Mesodermal cell (in vitro differentiated cells): Measurements from ENCODE around the gene HGF.
A peak's percentile ranks its signal among the peaks of the same experiment; 100 is the strongest.

Source experiments
- H3K27ac ChIP-seq: 2 replicates; pipeline ENCODE4 v1.7.0; 2013; ENCODE audit warnings: mild to moderate bottlenecking, low read depth, low read length, moderate library complexity; ENCODE audit not compliant: severe bottlenecking
- H3K36me3 ChIP-seq: 2 replicates; pipeline ENCODE4 v1.7.1; 2013; ENCODE audit warnings: mild to moderate bottlenecking, low read length, moderate library complexity; ENCODE audit not compliant: control insufficient read depth, insufficient read depth
- H3K4me1 ChIP-seq: one replicate; pipeline ENCODE4 v1.7.1; 2013; ENCODE audit warnings: mild to moderate bottlenecking, low read length; ENCODE audit not compliant: insufficient read depth, control insufficient read depth, poor library complexity, severe bottlenecking
- H3K4me3 ChIP-seq: 2 replicates; pipeline ENCODE4 v1.7.0; 2013; ENCODE audit warnings: low read length, control low read depth, mild to moderate bottlenecking; ENCODE audit not compliant: insufficient read depth, poor library complexity, severe bottlenecking; ENCODE audit errors: extremely low read depth
- H3K9me3 ChIP-seq: 2 replicates; pipeline ENCODE4 v1.7.1; 2013; ENCODE audit warnings: mild to moderate bottlenecking, low read length, moderate library complexity; ENCODE audit not compliant: control insufficient read depth
- WGBS, 2 experiments: methylation state at CpG; one replicate each; pipeline ENCODE4 v1.1.5; 2013; ENCODE audit warnings: missing lambda C conversion rate in 2 of 2; ENCODE audit not compliant: insufficient coverage in 2 of 2; 5-methylcytosine and 5-hydroxymethylcytosine counted together

HGF gene

DNA sequence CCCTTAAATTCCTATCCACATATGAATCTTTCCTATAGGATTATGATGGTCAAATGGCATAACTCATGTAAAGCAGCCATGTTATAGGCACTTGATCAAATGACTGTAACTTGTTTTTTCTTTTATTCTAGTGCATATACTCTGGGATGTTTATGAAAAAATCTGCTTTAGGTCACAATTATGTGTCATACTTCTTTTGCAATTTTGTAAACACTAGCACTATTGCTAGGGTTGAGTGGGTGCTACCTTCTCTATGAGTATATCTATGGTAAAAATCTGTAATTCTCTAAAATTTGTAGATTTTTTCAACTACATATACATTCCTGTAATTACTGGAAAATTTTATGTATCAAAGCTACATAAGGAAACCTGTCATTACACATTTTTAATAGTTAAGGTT is 50.0 kb downstream of the HGF start:
- Histone ChIP-seq H3K9me3 (no peaks in the 10 kb centered on the region), H3K4me3 (no peak overlapping the region), H3K27ac (no peak overlapping the region), H3K36me3 (no peaks in the 10 kb centered on the region), H3K4me1 (no peaks in the 10 kb centered on the region)

DNA sequence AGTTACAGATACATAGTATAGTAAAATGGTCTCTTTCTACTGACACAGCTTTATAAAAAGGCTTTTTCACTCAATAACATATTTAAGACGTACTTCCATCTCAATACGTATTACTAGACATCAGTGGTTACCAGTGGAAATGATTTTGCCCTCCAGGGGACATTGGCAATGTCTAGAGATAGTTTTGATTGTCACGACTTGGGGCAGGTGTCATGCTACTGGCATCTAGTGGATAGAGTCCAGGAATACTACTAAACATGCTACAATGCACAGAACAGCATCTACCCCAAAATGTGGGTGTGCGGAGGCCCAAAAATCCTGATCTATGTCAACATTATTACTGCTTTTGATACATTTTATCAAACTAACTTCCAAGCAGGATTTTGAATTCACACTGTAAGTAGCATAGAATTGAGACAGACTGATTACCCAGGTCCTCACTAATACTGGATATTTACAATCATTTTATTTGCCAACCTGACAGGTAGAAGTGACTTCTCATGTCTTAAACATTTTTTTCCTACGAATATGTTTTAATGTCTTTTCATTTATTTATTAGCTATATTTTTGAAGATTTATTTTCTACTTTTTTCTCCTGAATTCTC is 53.8 kb downstream of the HGF start:
- H3K4me3 ChIP-seq, result no peak overlapping the region
- H3K36me3 ChIP-seq, result no peaks in the 10 kb centered on the region
- WGBS, 2 experiments, result no CpG with 5 or more reads among the region's 5 CpGs
- no peaks in the 10 kb centered on the region for H3K9me3 ChIP-seq
- H3K27ac ChIP-seq, result no peak overlapping the region
- no peaks in the 10 kb centered on the region for H3K4me1 ChIP-seq

DNA sequence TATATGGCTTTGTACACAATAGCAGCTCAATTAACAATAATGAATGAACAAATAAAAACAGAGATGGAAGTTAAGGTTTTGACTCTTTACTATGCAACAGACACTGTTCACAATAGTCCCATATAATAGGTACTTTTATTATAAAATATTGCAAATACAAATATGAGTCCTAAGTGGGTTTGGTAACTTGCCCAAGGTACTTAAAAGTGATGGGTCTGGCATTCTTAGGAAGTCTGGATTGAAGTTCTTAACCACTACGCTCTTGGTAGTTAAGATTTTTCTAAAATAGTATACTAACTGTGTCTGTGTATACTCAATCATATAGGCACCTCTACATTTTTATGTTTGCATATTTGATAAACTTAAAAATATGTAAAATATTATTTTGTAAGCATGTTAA is 55.5 kb downstream of the HGF start:
- no peaks in the 10 kb centered on the region for H3K9me3 ChIP-seq
- no peak overlapping the region for H3K27ac ChIP-seq
- no peak overlapping the region for H3K4me3 ChIP-seq
- H3K4me1 ChIP-seq, result no peaks in the 10 kb centered on the region
- no peaks in the 10 kb centered on the region for H3K36me3 ChIP-seq
- no CpG with 5 or more reads among the region's 1 CpG for WGBS, 2 experiments

DNA sequence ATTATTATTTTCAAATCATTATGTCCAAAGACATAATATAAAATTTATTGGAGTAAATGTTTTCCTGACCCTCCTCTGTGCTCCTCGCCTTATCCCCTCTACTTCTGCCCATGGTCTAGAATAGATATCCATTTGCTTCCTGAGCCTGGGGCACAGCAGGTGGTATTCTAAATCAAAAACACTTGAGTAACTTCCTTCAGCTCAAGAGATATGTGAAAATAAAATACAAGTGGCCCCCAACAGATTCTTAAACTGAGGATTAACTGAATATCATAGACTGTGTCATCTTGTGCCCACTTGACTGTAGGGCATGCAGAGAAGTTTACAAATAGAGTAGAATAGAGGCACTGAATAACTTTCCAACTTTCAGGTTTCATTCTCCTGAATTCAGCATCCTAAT is 59.1 kb downstream of the HGF start:
- no CpG with 5 or more reads among the region's 1 CpG for WGBS, 2 experiments

DNA sequence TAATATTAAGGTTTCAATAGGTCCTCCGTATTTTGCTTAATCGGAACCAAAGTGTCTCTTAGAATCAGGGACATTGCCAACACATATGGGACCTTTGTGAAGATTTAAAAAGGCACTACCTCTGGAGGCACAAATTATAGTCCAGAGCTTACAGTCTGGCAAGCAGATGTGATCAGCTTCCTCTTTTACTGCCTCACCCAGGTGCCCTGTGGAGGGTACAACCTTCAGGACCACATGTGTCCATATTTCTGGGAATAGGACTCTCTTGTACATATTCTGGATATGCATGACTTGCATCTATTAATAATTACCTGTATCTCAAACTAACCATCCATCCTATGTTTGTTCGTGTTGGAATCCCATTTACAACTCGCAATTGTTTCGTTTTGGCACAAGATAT is 60.0 kb downstream of the HGF start:
- Histone ChIP-seq H3K4me1 (no peaks in the 10 kb centered on the region), H3K36me3 (no peaks in the 10 kb centered on the region), H3K4me3 (no peak overlapping the region), H3K27ac (no peak overlapping the region), H3K9me3 (no peaks in the 10 kb centered on the region)
- 80 to 100% methylated on average over 2 of the region's 5 CpGs for WGBS, 2 experiments

More for the DNA sequence above, 59.1 kb downstream of the HGF start:
- no peaks in the 10 kb centered on the region for H3K4me1 ChIP-seq
- no peaks in the 10 kb centered on the region for H3K36me3 ChIP-seq
- no peak overlapping the region for H3K4me3 ChIP-seq
- H3K27ac ChIP-seq, result no peak overlapping the region
- H3K9me3 ChIP-seq, result no peaks in the 10 kb centered on the region

DNA sequence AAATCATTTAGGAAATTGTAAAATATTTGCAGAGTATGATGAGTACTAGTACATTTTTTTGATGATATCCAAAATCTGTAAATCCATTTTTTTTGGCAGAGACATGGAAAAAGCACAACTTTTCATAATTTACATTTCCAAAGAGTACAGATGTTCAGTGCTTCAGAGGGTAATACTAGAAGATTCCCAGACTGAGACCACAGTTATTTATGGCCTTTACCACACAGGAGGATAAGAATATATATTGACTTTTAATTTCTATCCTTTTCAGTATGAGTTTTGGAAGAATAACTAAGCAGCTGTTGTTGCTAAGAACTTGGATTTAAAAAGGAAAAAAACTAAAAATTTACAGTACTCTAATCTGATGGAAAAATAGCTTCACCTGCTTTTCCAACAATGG is 61.9 kb downstream of the HGF start:
- Histone ChIP-seq H3K4me1 (no peaks in the 10 kb centered on the region), H3K4me3 (no peak overlapping the region), H3K9me3 (no peaks in the 10 kb centered on the region), H3K36me3 (no peaks in the 10 kb centered on the region), H3K27ac (no peak overlapping the region)

DNA sequence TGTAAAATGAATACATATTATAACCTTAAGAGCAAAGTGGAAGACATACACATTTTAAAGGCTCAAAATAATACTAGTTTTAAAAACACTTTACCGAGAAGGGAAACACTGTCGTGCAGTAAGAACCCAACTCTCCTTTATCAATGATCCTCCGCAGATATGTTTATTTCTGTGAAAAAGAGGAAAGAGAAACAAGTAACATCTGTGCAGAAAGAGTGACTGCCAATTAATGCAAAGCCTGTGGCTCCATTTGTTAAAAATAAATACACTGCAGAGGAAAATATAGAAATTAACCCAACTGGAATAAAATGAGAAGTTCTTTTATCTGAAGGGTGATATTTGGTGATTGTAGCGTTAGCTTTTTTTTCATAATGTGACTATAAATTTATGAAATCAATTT is 62.7 kb downstream of the HGF start:
- no CpG with 5 or more reads among the region's 4 CpGs for WGBS, 2 experiments
- Histone ChIP-seq H3K36me3 (no peaks in the 10 kb centered on the region), H3K4me3 (no peak overlapping the region), H3K27ac (peak overlapping the region; percentile 42), H3K9me3 (no peaks in the 10 kb centered on the region), H3K4me1 (no peaks in the 10 kb centered on the region)

DNA sequence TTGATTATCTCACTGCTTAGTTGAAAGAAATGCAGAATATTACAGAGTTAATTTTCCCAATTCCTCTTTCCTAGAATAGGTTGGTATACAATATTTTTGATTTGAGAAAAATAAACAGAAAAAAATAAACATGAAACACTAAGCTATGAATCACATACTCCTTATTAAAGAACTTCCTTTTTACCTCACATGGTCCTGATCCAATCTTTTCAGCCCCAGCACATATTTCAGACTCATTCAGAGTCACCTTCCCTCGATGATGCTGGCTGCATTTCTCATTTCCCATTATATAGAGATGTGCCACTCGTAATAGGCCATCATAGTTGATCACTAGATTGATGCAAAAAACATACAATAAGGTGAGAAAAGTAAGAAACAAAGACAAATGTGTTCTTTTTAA is 64.6 kb downstream of the HGF start:
- 67 to 100% methylated on average over 1 of the region's 2 CpGs for WGBS, 2 experiments
- no peak overlapping the region for H3K4me3 ChIP-seq
- no peaks in the 10 kb centered on the region for H3K9me3 ChIP-seq
- no peaks in the 10 kb centered on the region for H3K36me3 ChIP-seq
- H3K27ac ChIP-seq, result no peak overlapping the region
- no peaks in the 10 kb centered on the region for H3K4me1 ChIP-seq

DNA sequence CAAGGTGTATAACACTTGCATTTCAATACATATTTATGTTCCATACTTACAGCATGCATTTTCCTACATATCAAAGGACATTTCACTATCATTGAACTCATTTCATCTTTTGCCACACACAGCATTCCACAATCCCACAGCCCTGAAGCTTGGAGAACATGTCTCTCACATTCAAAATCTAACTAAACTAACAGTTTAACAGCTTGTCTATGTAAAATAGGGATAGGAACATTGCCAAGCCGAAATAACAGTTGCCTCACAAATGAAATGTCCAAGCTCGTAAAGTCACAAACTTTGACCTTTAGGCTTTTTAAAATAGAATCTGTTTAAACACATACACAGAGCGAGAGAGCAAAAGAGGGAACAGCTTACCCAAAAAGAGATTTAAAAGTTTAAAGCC is 65.3 kb downstream of the HGF start:
- Histone ChIP-seq H3K36me3 (no peaks in the 10 kb centered on the region), H3K9me3 (no peaks in the 10 kb centered on the region), H3K4me3 (no peak overlapping the region), H3K27ac (no peak overlapping the region), H3K4me1 (no peaks in the 10 kb centered on the region)
- no CpG with 5 or more reads among the region's 3 CpGs for WGBS, 2 experiments

DNA sequence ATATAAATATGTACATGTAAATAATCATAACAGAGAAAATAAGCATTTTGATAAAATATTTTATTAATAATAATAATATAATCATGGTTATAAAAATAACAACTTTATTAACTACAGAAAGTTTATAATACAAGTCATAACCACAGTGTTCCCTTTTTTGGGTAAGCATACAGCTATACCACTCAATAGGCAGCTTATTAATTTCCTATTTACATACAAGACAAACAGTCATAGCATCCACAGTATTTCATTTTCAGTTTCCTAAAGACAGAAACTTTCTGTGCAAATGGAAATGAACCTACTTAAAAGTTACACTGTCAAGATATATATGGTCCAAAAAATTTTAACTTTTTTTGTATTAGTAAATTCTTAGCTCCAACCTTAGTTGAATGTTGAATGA is 70.9 kb downstream of the HGF start:
- Histone ChIP-seq H3K36me3 (no peaks in the 10 kb centered on the region), H3K4me3 (no peak overlapping the region), H3K4me1 (no peaks in the 10 kb centered on the region), H3K9me3 (no peaks in the 10 kb centered on the region), H3K27ac (no peak overlapping the region)

DNA sequence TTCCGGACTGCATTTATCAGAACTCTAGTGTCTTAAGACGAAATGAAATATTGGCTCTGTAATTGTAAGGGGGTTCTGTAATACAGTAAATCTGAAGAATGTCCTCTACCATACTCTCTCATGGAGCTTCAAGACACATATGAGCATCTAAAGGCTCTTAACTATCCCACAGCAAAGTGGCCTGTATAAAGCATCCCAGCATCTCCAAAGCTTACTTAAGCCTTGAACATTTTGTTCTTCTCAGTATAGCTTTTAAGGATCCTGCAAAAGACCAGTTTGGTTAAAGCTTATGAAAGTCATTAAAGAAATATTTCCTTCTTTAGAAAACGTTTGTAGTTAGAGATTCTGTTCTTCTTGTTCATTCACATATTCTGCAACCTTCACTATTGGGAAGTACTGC is 75.1 kb downstream of the HGF start:
- Histone ChIP-seq H3K36me3 (no peaks in the 10 kb centered on the region), H3K9me3 (no peaks in the 10 kb centered on the region), H3K4me1 (no peaks in the 10 kb centered on the region), H3K4me3 (no peak overlapping the region), H3K27ac (no peak overlapping the region)
- WGBS, 2 experiments, result no CpG with 5 or more reads among the region's 3 CpGs

DNA sequence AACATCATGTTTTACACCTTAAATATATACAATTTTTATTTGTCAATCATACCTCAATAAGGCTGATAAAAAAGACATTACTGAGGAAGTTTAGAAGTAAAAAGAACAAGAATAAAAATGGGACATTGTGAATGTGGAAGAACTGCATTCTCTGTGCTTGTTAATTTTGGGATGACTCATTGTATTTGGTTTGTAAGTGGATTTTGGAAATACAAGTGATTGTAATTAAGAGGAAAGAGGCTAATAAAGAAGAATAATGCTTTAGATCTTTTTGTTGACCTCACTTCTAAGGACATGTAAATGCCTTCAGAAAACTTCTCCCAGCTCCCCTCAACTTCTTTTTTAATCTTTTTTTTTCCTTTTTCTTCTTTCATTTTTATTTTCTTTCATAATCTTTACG is 76.0 kb downstream of the HGF start:
- Histone ChIP-seq H3K9me3 (no peaks in the 10 kb centered on the region), H3K36me3 (no peaks in the 10 kb centered on the region), H3K4me3 (no peak overlapping the region), H3K4me1 (no peaks in the 10 kb centered on the region), H3K27ac (no peak overlapping the region)
- no CpG with 5 or more reads among the region's 1 CpG for WGBS, 2 experiments
